ENCODE data around the gene HERPUD1.

DNA sequence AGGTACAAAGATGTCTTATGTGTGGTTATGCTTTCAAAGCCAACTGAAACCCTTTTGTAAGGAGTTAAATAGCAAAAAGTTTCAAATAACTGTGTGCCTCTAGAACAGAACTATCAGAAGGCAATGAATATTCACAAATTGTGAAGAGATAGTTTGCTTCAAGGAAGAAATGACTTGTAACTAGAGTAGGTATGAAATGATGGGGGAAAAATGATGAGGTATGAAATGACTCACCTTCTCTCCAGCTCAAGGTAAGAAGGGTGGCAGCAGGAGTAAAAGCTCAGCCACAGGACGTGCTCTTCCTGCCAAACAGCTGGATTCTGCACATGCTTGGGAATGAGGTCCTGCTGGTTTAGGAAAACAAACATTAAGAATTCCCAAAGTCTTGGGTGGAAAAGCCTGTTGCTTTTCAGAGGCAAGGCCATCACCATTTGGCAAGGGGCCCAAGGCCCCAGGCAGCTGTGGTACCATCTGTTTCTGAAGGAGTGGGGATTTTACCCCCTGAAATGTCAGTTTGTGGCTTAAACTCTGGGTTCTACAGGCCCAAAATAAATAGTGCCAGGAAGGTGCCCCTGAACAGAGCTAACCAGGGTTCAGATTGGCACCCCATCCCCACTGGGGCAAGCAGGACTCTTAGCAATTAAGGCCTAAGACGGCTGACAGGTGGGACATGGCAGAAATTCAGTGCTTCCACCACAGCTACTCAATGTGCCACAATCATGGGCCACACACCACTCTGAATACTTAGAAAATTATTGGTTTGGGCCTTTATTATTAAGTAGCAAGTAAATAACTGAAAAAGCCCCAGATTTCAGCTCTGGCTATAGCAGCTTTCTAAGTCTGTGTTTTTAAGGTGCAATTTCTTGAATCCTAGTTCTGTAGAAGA, 13.3 kb downstream of the HERPUD1 start:
- TF ChIP-seq, protein P1, sequence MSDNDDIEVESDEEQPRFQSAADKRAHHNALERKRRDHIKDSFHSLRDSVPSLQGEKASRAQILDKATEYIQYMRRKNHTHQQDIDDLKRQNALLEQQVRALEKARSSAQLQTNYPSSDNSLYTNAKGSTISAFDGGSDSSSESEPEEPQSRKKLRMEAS (IDR thresholded peaks at IDR 0.05) = no peak
- TF ChIP-seq CTCF (IDR thresholded peaks at IDR 0.05; ENCODE audit: low read depth, low read length, missing input control) = no peak
- TF ChIP-seq YY1 (IDR thresholded peaks at IDR 0.05) = no peak
- TF ChIP-seq ZBTB33 (IDR thresholded peaks at IDR 0.05) = no peak
